Measurements from ENCODE around the gene C6orf62.

DNA sequence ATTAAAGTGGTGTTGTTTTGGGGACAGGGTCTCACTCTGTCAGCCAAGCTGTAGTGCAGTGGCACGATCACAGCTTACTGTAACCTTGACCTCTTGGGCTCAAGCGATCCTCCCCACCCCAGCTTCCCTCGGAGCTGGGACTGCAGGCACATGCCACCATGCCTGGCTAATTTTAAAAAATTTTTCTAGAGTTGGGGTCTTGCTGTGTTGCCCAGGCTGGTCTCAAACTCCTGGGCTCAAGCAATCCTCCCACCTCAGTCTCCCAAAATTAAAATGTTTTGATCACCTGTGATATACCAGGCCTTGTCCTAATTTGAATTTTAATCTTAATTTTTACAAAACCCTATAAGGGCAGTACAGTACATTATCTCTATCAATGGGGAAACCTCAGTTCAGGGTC lies 26.5 kb downstream of the C6orf62 start:
- TF ChIP-seq, protein P1, sequence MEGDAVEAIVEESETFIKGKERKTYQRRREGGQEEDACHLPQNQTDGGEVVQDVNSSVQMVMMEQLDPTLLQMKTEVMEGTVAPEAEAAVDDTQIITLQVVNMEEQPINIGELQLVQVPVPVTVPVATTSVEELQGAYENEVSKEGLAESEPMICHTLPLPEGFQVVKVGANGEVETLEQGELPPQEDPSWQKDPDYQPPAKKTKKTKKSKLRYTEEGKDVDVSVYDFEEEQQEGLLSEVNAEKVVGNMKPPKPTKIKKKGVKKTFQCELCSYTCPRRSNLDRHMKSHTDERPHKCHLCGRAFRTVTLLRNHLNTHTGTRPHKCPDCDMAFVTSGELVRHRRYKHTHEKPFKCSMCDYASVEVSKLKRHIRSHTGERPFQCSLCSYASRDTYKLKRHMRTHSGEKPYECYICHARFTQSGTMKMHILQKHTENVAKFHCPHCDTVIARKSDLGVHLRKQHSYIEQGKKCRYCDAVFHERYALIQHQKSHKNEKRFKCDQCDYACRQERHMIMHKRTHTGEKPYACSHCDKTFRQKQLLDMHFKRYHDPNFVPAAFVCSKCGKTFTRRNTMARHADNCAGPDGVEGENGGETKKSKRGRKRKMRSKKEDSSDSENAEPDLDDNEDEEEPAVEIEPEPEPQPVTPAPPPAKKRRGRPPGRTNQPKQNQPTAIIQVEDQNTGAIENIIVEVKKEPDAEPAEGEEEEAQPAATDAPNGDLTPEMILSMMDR (conservative IDR thresholded peaks at IDR 0.05), result no peak
- no peak for TF ChIP-seq ZFX (IDR thresholded peaks at IDR 0.05)

Measured in C4-2B (cell line).